HG02759 (cell line): ENCODE data around the gene NDUFS8.

Experiments used
- ATAC-seq: cut with Tn5 transposase; IDR thresholded peaks from one replicate; pipeline ENCODE4 v1.9.1; 2021; ENCODE audit warnings: mild to moderate bottlenecking, moderate library complexity; ENCODE audit not compliant: unreplicated experiment

NDUFS8 gene

GRCh38 chr11:68014947-68015447 lies 15.5 kb upstream of the NDUFS8 start:
- ATAC-seq: no peak

DNA sequence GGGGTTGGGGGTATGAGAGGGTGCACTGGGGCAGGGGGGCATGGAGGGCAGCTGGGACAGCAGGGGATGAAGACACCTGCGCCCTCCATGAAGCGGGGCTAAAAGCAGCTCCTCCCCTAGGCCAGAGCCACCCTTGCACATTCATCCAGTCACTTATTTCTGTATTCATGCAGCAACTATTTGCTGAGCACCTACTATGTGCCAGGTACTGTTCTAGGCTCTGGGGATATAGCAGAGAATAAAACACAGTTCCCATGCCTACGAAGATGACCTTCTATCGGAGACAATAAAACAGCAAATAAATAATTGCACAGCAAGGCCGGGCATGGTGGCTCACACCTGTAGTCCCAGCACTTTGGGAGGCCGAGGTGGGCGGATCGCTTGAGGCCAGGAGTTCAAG lies 15.0 kb upstream of the NDUFS8 start:
- ATAC-seq: no peak

- no peak for ATAC-seq
These were observed 14.1 kb upstream of the NDUFS8 start for GRCh38 chr11:68016161-68016903.

GRCh38 chr11:68016904-68017817 lies 13.3 kb upstream of the NDUFS8 start:
- no peak for ATAC-seq

DNA sequence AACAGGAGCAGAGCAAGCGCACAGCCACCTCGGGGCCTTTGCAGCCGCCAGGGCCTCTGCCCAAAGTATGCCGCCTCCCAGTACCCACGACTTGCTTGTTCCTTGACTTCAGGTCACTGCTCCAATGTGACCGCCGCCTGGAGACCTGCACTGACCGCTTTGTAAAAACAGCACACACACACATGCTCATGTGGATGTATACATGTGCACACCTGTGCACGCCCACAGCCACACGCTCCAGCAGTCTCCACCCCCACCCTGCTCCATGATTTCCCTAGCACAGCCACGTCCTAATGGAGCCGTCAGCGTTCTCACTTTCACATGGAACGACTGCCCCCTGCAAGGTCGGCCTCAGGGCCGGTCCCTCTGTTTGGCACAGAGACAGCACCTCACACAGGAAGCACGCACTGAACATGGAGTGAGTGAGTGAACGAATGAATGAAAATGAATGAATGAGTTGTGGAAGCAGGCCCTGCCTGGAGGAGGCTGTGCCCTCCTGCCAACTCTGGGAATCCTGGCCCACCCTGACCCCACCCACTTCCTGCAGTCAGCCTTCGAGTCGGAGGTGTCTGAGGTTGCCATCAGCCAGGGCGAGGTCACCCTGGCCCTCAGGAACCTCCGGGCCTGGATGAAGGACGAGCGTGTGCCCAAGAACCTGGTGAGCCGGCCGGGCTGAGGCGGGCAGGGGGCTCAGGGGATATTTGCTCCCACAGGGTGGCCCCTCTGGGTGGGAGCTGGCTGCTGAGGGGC lies 12.3 kb upstream of the NDUFS8 start:
- no peak for ATAC-seq

DNA sequence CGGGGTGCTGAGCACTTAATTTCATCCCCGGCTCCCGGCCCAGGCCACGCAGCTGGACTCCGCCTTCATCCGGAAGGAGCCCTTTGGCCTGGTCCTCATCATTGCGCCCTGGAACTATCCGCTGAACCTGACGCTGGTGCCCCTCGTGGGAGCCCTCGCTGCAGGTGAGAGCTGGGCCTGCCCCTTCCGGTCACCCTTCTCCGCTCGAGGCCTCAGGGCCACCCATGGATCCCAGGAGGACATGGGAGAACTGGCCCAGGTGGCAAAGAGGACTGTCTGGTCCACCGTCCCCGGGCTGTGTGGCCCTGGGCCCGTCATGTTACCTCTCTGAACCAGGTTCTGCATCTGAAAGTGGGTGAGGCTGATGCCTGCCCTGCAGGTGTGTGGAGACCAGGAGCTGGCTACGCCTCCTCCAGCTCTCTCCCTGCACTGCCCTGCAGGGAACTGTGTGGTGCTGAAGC lies 11.7 kb upstream of the NDUFS8 start:
- ATAC-seq: no peak

DNA sequence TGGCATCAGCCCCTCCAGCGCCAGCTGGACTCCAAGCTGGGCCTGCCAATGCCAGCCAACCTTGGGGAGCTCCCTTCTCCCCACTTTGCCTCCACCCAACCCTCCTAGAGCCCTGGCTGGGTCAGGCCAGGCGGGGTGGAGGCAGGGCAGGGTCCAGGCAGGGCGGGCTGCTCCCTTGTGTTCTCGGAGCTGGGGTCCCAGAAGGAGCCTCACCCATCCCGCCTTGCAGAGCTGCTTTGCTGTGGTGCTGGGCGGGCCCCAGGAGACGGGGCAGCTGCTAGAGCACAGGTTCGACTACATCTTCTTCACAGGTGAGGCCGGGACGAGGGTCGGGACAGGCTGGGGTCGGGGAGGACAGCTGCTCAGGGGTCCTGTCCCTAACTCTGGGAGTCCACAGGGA lies 11.0 kb upstream of the NDUFS8 start:
- ATAC-seq: no peak

DNA sequence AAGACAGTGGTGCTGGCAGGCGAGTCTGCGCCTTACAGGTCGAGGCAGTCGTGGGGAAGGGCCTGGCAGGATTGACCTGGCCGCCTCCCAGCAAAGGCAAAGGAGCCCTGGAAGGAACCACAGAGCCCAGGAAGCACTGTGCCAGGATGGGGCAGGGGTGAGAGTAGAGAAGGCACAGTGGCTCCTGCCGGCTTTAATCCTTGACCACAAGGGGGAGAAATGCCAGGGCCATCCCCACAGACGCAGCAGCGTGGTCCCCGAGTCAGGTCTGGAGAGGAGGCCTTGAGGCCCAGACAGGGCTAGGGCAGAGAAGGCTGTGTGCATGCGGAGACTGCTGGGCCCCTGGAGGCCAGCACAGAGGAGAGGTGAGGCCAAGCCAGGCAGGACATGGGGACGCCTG lies 9.9 kb upstream of the NDUFS8 start:
- no peak for ATAC-seq

DNA sequence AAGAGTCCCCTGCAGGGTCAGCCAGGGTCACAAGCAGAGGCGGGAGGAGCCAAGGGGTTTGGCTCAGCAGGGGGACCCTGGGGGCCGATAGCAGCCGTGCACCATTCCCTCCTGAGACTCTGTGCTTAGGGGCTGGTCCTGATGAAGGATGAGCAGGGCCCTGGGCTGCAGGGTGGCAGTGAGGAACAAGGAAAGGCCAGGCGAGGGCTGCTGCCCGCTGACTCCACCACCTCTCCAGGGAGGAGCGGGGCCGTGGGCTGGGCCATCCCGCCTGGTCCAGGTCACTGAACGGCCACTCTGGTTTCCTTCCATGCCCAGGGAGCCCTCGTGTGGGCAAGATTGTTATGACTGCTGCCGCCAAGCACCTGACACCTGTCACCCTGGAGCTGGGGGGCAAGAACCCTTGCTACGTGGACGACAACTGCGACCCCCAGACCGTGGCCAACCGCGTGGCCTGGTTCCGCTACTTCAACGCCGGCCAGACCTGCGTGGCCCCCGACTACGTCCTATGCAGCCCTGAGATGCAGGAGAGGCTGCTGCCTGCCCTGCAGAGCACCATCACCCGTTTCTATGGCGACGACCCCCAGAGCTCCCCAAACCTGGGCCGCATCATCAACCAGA lies 9.2 kb upstream of the NDUFS8 start:
- ATAC-seq: no peak

DNA sequence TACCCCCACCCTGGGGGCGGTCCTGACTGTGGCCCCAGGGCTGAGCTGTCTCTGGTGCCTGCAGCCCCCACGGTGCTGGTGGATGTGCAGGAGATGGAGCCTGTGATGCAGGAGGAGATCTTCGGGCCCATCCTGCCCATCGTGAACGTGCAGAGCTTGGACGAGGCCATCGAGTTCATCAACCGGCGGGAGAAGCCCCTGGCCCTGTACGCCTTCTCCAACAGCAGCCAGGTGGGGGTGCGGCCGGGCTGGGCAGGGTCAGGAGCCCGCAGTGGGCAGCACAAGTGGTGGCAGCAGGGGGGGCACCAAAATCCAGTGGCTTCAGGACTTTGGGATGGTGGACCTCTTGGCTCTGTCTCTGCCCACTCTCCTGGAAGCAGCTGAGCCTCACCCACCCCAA lies 8.0 kb upstream of the NDUFS8 start:
- no peak for ATAC-seq

- ATAC-seq: no peak
These were observed 6.0 kb upstream of the NDUFS8 start for GRCh38 chr11:68024508-68024907.

DNA sequence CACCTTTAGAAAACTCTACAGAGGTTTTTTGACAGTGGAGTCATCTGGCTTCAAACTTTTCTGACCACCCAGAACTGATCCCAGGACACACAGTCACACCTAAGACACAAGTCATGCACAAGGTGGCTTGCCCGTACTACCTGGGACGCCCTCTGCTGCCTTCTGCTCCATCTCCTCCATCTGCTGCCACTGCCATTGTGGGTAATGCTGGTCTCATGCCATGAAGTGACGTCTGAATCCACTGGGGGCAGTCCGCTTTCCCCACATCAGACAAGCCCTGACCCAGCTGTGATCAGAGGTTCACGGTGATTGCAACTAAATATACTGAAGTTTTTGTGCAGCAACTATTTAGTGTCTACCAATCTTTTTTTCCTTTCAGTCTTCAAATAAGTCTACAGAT lies 5.4 kb upstream of the NDUFS8 start:
- ATAC-seq: no peak

- ATAC-seq: no peak
These were observed 3.9 kb upstream of the NDUFS8 start for GRCh38 chr11:68026391-68027105.

GRCh38 chr11:68027667-68028066 lies 2.8 kb upstream of the NDUFS8 start:
- no peak for ATAC-seq

DNA sequence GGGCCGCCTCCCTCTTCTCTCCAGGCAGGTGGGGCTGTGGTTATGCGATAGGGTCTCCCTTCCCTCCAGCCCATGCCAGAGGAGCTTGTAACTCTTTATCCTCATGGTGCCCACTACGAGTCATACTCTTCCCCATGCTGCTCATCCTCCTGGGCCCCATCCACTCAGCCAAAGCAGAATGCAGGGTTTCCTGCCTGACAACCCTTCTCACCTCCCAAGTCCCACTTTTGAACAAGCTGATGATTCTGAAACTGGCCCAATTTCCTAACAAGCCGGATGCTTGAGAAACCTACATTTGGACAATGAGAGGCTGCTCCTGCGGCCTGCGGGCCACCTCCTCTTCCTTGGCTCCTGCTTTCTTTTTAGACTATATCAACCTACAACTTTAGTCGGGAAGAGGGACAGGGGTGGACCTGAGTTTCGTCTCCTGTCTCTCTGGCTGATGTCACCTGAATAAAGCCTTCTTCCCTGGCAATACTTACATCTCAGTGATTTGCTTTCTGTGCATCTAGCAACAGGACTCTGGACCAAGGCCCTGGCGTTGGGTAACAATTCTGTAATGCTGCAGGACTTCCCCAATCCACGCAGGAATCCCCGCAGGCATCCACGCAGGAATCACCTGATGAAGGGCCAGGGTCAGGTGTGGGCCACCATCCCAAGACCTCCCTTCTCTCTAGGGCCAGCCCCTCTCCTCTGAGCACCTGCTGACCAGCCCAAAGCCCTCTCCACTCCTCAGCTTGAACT lies 1.5 kb upstream of the NDUFS8 start:
- no peak for ATAC-seq

DNA sequence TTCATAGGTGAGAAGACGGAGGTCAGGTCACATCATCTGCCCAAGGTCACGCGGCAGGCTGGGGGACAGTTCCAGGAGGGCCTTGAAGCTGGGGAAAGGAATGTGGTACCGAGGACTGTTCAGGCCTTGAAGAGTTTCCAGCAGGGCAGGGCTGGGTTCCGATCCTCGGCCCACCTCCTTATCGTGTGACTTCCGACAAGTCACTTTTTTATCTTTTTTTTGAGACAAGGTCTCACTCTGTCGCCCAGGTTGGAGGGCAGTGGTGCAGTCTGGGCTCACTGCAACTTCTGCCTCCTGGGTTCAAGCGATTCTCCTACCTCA lies 623 bp downstream of the NDUFS8 start:
- ATAC-seq: no peak

DNA sequence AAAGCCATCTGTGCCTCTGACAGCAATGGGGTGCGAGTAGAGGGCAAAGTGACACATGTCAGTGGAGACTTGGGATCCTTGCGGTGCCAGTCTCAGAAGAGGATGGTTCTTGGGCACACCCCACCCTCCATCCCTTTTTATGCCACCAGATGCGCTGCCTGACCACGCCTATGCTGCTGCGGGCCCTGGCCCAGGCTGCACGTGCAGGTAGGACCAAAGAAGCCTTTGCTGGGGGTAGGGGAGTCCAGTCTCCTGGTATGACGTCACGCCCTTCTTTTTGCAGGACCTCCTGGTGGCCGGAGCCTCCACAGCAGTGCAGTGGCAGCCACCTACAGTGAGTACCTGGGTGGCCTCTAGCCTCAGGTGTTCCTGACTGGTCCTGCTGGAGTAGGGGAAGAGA lies 1.5 kb downstream of the NDUFS8 start:
- no peak for ATAC-seq

- ATAC-seq: no peak
These were observed 2.7 kb downstream of the NDUFS8 start for GRCh38 chr11:68032997-68033707.

DNA sequence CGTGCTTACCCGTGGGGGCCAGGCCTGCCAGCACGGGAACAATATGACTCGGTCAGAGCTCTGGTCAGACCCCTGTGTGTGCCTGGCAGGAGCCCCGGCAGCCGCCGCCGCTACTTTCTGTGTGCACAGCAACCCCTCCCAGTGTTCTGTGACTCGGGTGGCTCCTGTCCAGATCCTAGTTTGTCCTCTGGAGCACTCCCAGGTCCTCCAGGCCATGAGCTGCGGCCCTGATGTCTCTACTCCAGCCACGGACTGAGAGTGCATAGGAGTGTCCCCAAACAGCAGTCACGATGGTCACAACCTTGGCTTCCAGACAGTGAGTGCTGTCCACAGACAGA lies 3.2 kb downstream of the NDUFS8 start:
- no peak for ATAC-seq
